Endodermal cell (in vitro differentiated cells): ENCODE results near the gene UQCRC1. TPM values are rescaled to one million over a fixed set of nuclear protein-coding genes. Genes with fewer than 3 reads are reported as not detected.

Experiments
- DNase-seq: peaks from one replicate; pipeline ENCODE4 v3.0.0-alpha.2; 2017
- H3K27ac ChIP-seq: 2 replicates; pipeline ENCODE4 v1.5.1; 2013; ENCODE audit warnings: mild to moderate bottlenecking, low read depth, low read length, moderate library complexity
- H3K27me3 ChIP-seq: 2 replicates; pipeline ENCODE4 v1.6.1; 2013; ENCODE audit warnings: mild to moderate bottlenecking, low read length, moderate library complexity; ENCODE audit not compliant: insufficient read depth, control insufficient read depth, poor library complexity, severe bottlenecking
- H3K36me3 ChIP-seq: 2 replicates; pipeline ENCODE4 v1.7.0; 2013; ENCODE audit warnings: mild to moderate bottlenecking, low read length, moderate library complexity; ENCODE audit not compliant: control insufficient read depth, insufficient read depth
- H3K4me1 ChIP-seq: one replicate; pipeline ENCODE4 v1.7.0; 2013; ENCODE audit warnings: low read length; ENCODE audit not compliant: control insufficient read depth, insufficient read depth
- H3K4me3 ChIP-seq: 2 replicates; pipeline ENCODE4 v1.5.1; 2013; ENCODE audit warnings: mild to moderate bottlenecking, low read length, moderate library complexity
- H3K9ac ChIP-seq: 2 replicates; pipeline ENCODE4 v1.6.1; 2013; ENCODE audit warnings: mild to moderate bottlenecking, low read length, moderate library complexity; ENCODE audit not compliant: poor library complexity, severe bottlenecking; ENCODE audit errors: extremely low read depth
- H3K9me3 ChIP-seq: 2 replicates; pipeline ENCODE4 v1.6.1; 2013; ENCODE audit warnings: mild to moderate bottlenecking, low read length, moderate library complexity; ENCODE audit not compliant: control insufficient read depth
- H3K27ac Mint-ChIP-seq: 2 replicates; pipeline ENCODE4 v1.8.0; 2020; ENCODE audit warnings: mixed read lengths
- H3K27me3 Mint-ChIP-seq: 2 replicates; pipeline ENCODE4 v1.8.0; 2021; ENCODE audit warnings: mild to moderate bottlenecking, mixed read lengths; ENCODE audit not compliant: insufficient read depth
- H3K36me3 Mint-ChIP-seq: 2 replicates; pipeline ENCODE4 v1.8.0; 2020; ENCODE audit warnings: low read depth, mixed read lengths
- H3K4me1 Mint-ChIP-seq: 2 replicates; pipeline ENCODE4 v1.8.0; 2020; ENCODE audit warnings: mixed read lengths
- H3K4me3 Mint-ChIP-seq: 2 replicates; pipeline ENCODE4 v1.8.0; 2020; ENCODE audit warnings: mild to moderate bottlenecking, moderate library complexity, mixed read lengths
- H3K9me3 Mint-ChIP-seq: 2 replicates; pipeline ENCODE4 v1.8.0; 2020; ENCODE audit warnings: mild to moderate bottlenecking, mixed read lengths
- CTCF ChIP-seq: fragments of 200-600 bp; sonication (generic); conservative IDR thresholded peaks from 2 replicates; pipeline ENCODE4 v1.5.0; 2021; ENCODE audit warnings: antibody characterized with exemption, mild to moderate bottlenecking
- WGBS, 2 experiments: methylation state at CpG; one replicate each; pipeline versions ENCODE4 v1.1.5 to v1.1.7; 2013; ENCODE audit warnings: missing lambda C conversion rate in 2 of 2, mixed read lengths in 1 of 2; ENCODE audit not compliant: insufficient coverage in 1 of 2, insufficient read length in 1 of 2; 5-methylcytosine and 5-hydroxymethylcytosine counted together
- total RNA-seq, 2 donors: library from RNA; stranded (reverse); fragmentation: NEBNext Ultra II Directional in 1 of 2; extraction: Animal tissue kit (Norgen Biotek cat#: 25700) in 1 of 2; gene quantifications; 2 replicates in 1 of 2; 3 replicates in 1 of 2; pipeline ENCODE4 v1.2.1, GENCODE V29; 2021

Gene UQCRC1
- total RNA-seq, 2 donors from 2014 or later = 231 to 289 TPM

GRCh38 chr3:48598323-48599076, 10.9 kb downstream of the UQCRC1 start:
- H3K36me3 ChIP-seq = peaks cover 45% of the 10 kb centered on the region
- TF ChIP-seq CTCF = no peak
- H3K4me3 ChIP-seq = no peak overlapping the region
- no peaks in the 10 kb centered on the region for H3K9me3 Mint-ChIP-seq
- WGBS, 2 experiments = 88 to 90% methylated on average over 5 of the region's 5 CpGs
- H3K27ac ChIP-seq = peak overlapping the region; percentile 68
- H3K9me3 ChIP-seq = no peaks in the 10 kb centered on the region
- no peak overlapping the region for H3K9ac ChIP-seq
- H3K36me3 Mint-ChIP-seq = peaks cover 50% of the 10 kb centered on the region
- H3K27ac Mint-ChIP-seq = no peak overlapping the region
- peaks cover 15% of the 10 kb centered on the region for H3K27me3 ChIP-seq
- H3K4me1 Mint-ChIP-seq = peaks cover 13% of the 10 kb centered on the region
- DNase-seq = no peak
- H3K27me3 Mint-ChIP-seq = peaks cover 9% of the 10 kb centered on the region
- no peak overlapping the region for H3K4me3 Mint-ChIP-seq
- no peaks in the 10 kb centered on the region for H3K4me1 ChIP-seq

- Mint-ChIP-seq H3K36me3 (peaks cover 42% of the 10 kb centered on the region), H3K4me3 (no peak overlapping the region), H3K27me3 (peaks cover 9% of the 10 kb centered on the region), H3K27ac (peak overlapping the region; percentile 53), H3K4me1 (peaks cover 13% of the 10 kb centered on the region), H3K9me3 (no peaks in the 10 kb centered on the region)
- Histone ChIP-seq H3K27me3 (peaks cover 17% of the 10 kb centered on the region), H3K4me3 (no peak overlapping the region), H3K36me3 (peaks cover 34% of the 10 kb centered on the region), H3K27ac (no peak overlapping the region), H3K4me1 (no peaks in the 10 kb centered on the region), H3K9ac (no peak overlapping the region), H3K9me3 (no peaks in the 10 kb centered on the region)
- no peak for TF ChIP-seq CTCF
- DNase-seq = no peak
- 94% methylated on average over 6 of the region's 6 CpGs for WGBS, 2 experiments
Measured at GRCh38 chr3:48597408-48597800, 12.0 kb downstream of the UQCRC1 start.

- no peak for DNase-seq
- Histone ChIP-seq H3K27ac (no peak overlapping the region), H3K27me3 (peaks cover 17% of the 10 kb centered on the region), H3K9me3 (no peaks in the 10 kb centered on the region), H3K36me3 (peaks cover 32% of the 10 kb centered on the region), H3K4me1 (no peaks in the 10 kb centered on the region), H3K9ac (no peak overlapping the region), H3K4me3 (no peak overlapping the region)
- TF ChIP-seq CTCF = no peak
- WGBS, 2 experiments = 89 to 91% methylated on average over 6 to 8 of the region's 8 CpGs
- Mint-ChIP-seq H3K4me1 (peaks cover 13% of the 10 kb centered on the region), H3K9me3 (no peaks in the 10 kb centered on the region), H3K27ac (peak overlapping the region; percentile 53), H3K27me3 (peaks cover 9% of the 10 kb centered on the region), H3K36me3 (peaks cover 38% of the 10 kb centered on the region), H3K4me3 (no peak overlapping the region)
Measured at GRCh38 chr3:48596676-48597407, 12.6 kb downstream of the UQCRC1 start.
